Measurements from ENCODE around the gene UGT1A5.

Gene UGT1A5
- long read RNA-seq, donor 1 = 0 reads
- long read RNA-seq, donor 2 = 0 reads
- long read RNA-seq, donor 3 = 0 reads
- long read RNA-seq, donor 4 = 0 reads
- long read RNA-seq, donor 5 = 0 reads
- long read RNA-seq, donor 6 = 0 reads
- long read RNA-seq, donor 7 = 0 reads
- long read RNA-seq, donor 8 = 0 reads

DNA sequence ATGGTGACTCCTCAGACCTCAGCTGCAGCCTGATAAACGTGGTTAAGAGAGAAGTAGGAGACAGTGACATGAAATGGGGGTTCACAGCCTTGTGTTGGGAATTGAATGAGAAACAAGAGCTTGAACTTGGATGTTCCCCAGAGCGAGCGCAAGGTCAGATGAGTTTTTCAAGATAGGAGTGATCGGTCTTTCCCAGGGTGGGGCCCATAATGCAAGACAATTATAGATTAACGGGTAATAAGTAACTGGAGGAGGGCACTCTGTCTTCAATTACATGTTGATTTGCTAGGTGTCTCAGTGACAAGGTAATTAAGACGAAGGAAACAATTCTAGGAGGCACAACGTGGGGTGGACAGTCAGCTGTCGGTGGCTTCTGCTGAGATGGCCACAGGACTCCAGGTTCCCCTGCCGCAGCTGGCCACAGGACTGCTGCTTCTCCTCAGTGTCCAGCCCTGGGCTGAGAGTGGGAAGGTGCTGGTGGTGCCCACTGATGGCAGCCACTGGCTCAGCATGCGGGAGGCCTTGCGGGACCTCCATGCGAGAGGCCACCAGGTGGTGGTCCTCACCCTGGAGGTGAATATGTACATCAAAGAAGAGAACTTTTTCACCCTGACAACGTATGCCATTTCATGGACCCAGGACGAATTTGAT, at the start of gene UGT1A5:
UGT1A5 (plus strand) TSS at position 297 of the 651 bp plus-strand sequence; CDS start at position 382, 85 bp downstream.
- no peak for DNase-seq

GRCh38 chr2:233663911-233664310, 48.8 kb upstream of the UGT1A5 start:
- DNase-seq = no peak

DNA sequence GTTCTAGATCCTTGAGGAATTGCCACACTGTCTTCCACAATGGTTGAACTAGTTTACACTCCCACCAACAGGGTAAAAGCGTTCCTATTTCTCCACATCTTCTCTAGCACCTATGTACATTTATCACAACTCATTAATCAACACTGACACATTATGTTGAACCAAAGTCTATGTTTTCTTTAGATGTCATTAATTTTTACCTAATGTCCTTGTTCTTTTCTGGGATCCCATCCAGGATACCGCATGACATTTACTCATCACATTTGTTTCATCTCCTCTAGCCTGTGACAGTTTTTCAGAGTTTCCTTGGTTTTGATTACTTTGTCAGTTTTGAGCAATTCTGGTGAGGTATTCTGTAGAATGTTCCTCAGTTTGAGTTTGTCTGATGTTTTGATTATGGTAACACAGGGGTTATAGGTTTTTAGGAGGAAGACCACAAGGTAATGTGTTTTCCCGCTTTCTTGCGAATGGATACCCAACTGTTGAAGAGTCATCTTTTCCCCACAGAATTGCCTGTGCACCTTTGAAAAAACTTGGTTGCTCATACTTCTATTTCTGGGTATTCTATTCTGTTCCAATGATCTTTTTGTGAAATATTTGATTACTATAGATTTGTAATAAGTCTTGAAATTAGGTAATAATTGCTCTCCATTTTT, 44.0 kb upstream of the UGT1A5 start:
- no peak for DNase-seq

DNA sequence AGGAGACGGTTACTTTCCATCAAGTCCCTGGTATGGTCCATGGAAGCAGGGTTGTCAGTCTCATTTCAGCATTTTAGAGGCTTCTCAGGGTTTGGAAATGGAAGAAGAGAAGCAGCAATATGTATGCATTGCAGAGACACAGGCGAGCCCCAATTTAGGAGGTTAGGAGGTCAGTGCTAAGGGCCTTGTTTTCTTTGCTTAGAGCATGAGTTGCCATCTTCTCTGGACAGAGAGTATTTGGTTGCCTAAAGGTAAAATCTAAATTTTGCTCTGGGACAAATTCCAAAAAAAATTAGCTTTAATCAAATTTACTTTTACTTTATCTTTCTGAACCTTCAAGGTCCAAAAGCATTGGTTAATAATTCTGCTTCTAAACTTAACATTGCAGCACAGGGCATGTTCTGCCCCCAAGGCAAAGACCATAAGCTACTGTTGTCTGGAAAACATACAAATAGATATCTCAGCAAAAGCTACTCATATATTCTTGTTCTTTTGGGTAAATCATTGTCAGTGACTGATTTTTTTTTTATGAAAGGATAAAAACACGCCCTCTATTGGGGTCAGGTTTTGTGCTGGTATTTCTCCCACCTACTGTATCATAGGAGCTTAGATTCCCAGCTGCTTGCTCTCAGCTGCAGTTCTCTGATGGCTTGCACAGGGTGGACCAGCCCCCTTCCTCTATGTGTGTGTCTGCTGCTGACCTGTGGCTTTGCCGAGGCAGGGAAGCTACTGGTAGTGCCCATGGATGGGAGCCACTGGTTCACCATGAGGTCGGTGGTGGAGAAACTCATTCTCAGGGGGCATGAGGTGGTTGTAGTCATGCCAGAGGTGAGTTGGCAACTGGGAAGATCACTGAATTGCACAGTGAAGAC, 41.2 kb upstream of the UGT1A5 start, which contains the start of gene UGT1A9:
UGT1A9 (plus strand) TSS at position 609 of the 872 bp plus-strand sequence; CDS start at position 646, 37 bp downstream.
- no peak for DNase-seq

DNA sequence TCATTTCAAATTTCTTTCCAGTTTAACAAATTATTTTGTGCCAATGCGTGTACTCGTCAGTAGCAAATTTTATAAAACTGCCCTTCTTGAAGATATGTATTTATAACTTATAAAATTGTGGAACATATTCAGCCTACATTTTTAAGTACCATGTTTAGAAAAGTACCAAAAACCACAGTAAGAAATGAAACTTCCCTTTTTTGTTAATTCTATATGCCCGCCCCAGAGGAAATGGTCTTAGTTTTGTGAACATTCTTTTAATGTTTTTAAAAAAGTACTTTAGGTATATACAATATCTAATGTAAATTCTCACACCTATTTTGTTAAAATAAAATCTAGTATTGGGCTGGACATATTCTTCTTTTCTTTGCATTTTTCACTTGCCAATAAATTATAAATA, 39.8 kb upstream of the UGT1A5 start:
- no peak for DNase-seq

- DNase-seq = no peak
Measured at GRCh38 chr2:233673896-233674295, 38.8 kb upstream of the UGT1A5 start.

- DNase-seq = no peak
Measured at GRCh38 chr2:233674314-233674713, 38.4 kb upstream of the UGT1A5 start.

DNA sequence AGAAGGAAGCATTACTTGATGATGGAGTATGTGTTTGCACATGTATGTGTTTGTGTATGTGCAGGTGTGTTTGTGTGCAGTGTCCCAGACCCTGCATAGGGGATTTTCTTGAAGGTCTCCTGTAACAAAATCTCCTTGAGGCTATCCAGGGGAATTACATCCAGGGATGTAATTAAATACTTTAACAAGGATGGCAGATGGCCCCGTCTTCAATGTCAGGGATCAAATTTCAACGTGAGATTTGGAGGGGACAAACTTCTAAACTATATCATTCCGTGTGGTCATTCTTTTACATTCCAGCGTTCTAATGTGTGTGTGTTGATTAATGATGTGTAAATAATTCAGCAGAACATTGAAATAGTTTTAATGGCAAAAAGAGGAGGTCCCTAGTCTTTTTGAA, 37.7 kb upstream of the UGT1A5 start:
- DNase-seq = no peak

GRCh38 chr2:233676046-233676445, 36.7 kb upstream of the UGT1A5 start:
- DNase-seq = no peak

GRCh38 chr2:233679196-233679595, 33.5 kb upstream of the UGT1A5 start:
- no peak for DNase-seq

GRCh38 chr2:233680361-233681045, 32.2 kb upstream of the UGT1A5 start:
- DNase-seq = no peak

DNA sequence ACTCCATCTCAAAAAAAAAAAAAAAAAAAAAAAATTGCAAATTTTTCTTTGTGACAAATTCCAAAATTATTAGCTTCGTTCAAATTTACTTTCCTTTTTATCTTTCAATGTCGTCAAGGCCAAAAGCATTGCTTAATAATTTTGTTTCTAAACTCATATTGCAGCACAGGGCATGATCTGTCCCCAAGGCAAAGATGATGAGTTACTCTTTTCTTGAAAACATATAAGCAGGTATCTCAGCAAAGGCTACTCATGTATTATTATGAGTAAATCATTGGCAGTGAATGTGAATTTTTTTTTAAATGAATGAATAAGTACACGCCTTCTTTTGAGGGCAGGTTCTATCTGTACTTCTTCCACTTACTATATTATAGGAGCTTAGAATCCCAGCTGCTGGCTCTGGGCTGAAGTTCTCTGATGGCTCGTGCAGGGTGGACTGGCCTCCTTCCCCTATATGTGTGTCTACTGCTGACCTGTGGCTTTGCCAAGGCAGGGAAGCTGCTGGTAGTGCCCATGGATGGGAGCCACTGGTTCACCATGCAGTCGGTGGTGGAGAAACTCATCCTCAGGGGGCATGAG, 31.1 kb upstream of the UGT1A5 start, which contains the start of gene UGT1A7:
UGT1A7 (plus strand) TSS at position 381 of the 579 bp plus-strand sequence; CDS start at position 418, 37 bp downstream.
- no peak for DNase-seq

DNA sequence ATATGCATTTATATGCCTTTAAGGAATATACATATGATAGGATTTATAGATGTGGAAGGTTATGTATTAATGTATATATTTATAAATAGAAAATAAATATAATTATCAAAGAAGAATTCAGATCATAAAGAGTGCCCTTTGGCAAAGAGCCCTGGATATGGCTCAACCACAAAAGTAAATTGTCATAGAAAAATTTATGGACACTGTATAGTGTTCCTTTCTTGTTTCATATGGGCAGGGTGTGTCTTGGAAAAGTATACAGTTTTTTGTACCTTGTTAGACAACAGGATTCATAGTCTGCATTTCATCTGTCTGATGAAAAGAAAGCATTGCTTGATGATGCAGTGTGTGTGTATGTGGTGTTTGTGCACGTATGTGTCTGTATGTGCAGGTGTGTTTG, 28.1 kb upstream of the UGT1A5 start:
- DNase-seq = no peak

- no peak for DNase-seq
Measured at GRCh38 chr2:233686928-233687327, 25.8 kb upstream of the UGT1A5 start.

DNA sequence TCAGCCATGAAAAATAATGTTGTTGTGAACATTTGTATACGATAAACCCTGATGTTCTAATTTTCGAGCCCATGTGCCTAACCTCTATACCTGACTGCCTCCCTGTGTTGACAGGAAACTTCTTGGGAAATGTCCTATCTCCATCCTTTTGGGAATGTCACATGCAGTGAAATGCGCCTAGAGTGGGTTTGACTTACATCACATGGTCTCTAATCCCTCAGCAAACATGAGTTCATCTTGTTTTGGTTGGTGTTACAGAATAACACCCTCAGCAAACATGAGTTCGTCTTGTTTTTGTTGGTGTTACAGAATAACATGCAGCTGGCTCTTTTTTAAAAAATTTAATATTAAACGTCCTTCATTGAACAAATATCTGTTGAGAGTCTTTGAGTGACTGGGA, 24.4 kb upstream of the UGT1A5 start:
- DNase-seq = no peak

DNA sequence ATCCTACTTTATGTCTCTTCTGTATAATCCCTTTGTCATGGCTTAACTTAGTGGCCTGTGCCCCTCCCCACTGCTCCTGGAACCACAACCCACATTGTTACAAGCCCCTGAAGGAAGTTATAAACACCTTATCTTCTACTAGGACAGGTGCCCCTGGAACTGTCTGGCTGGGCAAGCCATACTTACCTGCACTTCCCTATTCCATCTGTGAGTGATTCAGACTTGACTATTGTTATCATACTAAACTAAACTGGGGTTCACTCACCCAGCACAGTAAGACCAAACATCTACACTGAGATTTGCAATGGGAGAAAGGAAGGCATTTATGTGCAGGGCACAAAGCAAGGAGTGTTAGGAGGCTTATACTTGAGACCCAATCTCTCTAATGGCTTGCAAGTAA, 23.7 kb upstream of the UGT1A5 start:
- DNase-seq = no peak

GRCh38 chr2:233689501-233689900, 23.2 kb upstream of the UGT1A5 start:
- DNase-seq = no peak

DNA sequence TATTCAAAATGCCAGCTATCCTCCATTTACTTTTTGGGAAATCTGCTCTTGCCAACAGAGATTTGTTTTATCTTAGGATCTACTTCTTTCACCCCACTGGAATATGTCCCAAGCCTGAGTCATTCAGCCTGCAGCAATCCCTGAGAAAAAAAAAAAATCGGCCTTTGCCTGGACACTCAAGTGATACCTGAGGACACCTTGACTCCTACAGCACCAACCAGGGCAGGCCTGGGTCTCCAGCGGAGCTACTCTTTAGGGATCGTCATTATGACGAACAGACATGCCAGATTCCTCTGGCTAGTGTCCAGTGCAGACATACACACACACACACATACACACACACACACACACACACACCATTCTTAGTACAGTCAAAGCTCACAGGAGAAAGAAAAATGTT, 22.3 kb upstream of the UGT1A5 start:
- no peak for DNase-seq

DNA sequence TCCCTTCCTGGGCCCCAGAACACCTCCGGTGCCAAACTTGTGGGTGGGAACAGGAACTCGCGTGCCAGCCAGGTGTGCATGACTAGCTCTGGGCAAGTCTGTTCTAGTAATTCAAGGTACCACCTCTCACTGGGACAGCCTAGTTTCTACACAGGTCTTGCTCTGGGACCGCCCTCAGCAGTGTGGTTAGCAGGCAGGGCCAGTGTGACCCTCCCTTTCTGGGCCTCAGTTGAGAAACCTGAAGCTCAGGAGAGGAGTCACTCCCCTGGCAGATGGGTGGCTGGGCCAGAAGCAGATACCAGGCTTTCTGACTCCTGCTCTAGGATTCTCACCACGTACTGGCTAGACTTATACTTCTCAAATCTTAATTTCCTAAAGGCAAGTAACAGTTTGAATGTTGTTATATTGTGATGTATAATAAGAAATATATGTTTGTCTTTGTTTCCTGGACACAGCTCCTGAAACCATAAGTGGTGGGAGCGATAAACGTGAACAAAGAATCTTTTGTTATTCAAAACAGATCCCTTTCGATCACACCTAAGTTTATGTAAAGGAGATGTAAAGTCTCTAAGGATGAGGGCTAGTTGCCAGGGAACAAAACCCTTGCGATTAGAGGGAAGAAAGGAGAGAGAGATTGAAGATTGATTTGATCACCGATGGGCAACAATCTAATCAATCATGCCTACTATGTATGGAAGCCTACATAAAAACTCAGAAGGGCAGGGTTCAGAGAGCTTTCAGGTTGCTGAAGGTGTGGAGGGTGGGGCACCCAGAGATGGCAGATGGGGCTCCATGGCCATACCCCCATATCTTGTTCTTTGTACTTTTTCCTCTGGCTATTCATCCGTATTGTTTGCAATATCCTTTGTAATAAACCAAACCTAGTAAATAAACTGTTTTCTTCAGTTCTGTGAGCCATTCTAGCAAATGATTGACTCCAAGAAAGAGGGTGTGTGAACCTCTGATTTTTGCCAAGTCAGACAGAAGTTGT, 21.0 kb upstream of the UGT1A5 start:
- no peak for DNase-seq

GRCh38 chr2:233692648-233693047, 20.1 kb upstream of the UGT1A5 start, which contains the start of gene UGT1A6:
TSS of gene UGT1A6 (plus strand) at chr2:233692890. CDS start at chr2:233693005, 115 bp downstream.
- no peak for DNase-seq
